GM21381 (cell line): ENCODE results near the gene ICAM1.

Experiments used
- ATAC-seq: cut with Tn5 transposase; IDR thresholded peaks from one replicate; pipeline ENCODE4 v1.9.1; 2021; ENCODE audit warnings: mild to moderate bottlenecking, moderate library complexity; ENCODE audit not compliant: unreplicated experiment

The ICAM1 gene

GRCh38 chr19:10292789-10293636 is 22.1 kb downstream of the ICAM1 start:
- no peak for ATAC-seq

- no peak for ATAC-seq
Measured at GRCh38 chr19:10293637-10294367, 22.9 kb downstream of the ICAM1 start.

GRCh38 chr19:10294368-10294697 is 23.4 kb downstream of the ICAM1 start:
- ATAC-seq: no peak

GRCh38 chr19:10295305-10295846 is 24.5 kb downstream of the ICAM1 start:
- no peak for ATAC-seq

GRCh38 chr19:10295847-10296591 is 25.1 kb downstream of the ICAM1 start:
- no peak for ATAC-seq

GRCh38 chr19:10299545-10300458 is 28.9 kb downstream of the ICAM1 start:
- ATAC-seq: no peak

- no peak for ATAC-seq
Measured at GRCh38 chr19:10305139-10305806, 34.4 kb downstream of the ICAM1 start.

- ATAC-seq: no peak
Measured at GRCh38 chr19:10306327-10306726, 35.4 kb downstream of the ICAM1 start.

GRCh38 chr19:10309423-10309822 is 38.5 kb downstream of the ICAM1 start, which contains the start of gene ZGLP1:
TSS of gene ZGLP1 (minus strand) at chr19:10309815.
- ATAC-seq: no peak

GRCh38 chr19:10315335-10316214 is 44.7 kb downstream of the ICAM1 start, which contains the start of gene FDX2:
TSS of gene FDX2 (minus strand) at chr19:10316015. CDS start at chr19:10315996, 19 bp downstream.
- peak; percentile 81 for ATAC-seq

- peak; percentile 6 for ATAC-seq
Measured at GRCh38 chr19:10316229-10317044, 45.5 kb downstream of the ICAM1 start.

GRCh38 chr19:10317045-10317856 is 46.3 kb downstream of the ICAM1 start:
- ATAC-seq: no peak

GRCh38 chr19:10317857-10318462 is 47.0 kb downstream of the ICAM1 start:
- ATAC-seq: no peak

- ATAC-seq: no peak
Measured at GRCh38 chr19:10318807-10319682, 48.1 kb downstream of the ICAM1 start.

GRCh38 chr19:10320602-10321416 is 49.9 kb downstream of the ICAM1 start:
- ATAC-seq: no peak
